Measurements from ENCODE around the gene GSTM1.
"Not testable (repeated sequence)": the region's sequence is repeated elsewhere in the genome, so short reads cannot be mapped to it uniquely, and the experiment has no call there.

The GSTM1 gene

DNA sequence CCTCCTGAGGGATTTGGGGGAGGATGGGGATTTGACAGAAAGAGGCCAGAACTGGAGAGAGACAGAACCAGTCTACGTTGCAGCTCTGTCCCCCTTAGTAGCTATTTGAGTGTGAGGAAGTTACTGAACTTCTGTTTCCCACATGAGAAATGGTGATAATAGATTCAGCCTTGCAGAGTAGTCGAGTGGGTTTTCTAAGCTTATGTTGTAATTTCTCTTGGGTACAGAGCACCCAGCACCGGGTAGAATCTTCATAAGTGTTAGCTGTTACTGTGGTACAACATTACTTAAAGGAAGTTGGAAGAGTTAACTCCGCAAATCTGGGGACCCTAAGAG, 27.0 kb upstream of the GSTM1 start:
- not testable (repeated sequence) for DNase-seq (ENCODE audit: low read depth)

DNA sequence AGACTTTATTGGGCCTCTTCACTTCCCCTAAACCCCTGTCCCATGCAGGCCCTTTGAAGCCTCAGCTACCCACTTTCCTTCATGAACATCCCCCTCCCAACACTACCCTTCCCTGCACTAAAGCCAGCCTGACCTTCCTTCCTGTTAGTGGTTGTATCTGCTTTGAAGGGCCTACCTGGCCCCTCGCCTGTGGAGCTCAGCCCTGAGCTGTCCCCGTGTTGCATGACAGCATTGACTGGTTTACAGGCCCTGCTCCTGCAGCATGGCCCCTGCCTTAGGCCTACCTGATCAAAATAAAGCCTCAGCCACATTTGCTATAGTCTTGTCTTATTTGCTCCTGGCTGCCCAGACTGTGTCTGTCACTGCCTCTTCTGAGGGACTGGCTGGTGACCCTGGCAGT, 26.2 kb upstream of the GSTM1 start:
- DNase-seq (ENCODE audit: low read depth), result no peak

DNA sequence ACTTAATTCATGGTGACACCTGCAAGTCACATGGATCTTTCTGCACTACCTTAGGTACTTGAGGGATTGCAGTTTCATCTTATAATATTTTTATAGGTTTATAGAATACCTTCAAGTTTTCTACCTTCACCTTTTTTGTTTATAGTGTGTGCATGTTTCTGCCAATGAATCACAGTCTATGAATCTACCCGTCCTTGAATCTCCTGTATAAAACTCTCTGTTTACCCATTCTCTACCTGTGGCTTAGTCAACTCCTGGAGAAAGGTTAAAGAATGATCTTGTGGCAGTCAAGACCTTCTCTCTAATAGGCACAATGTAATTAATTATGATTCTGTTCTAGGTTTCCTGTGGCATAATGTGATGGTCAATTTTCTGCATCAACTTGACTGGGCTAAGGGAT, 22.9 kb upstream of the GSTM1 start:
- DNase-seq (ENCODE audit: low read depth), result no peak

DNA sequence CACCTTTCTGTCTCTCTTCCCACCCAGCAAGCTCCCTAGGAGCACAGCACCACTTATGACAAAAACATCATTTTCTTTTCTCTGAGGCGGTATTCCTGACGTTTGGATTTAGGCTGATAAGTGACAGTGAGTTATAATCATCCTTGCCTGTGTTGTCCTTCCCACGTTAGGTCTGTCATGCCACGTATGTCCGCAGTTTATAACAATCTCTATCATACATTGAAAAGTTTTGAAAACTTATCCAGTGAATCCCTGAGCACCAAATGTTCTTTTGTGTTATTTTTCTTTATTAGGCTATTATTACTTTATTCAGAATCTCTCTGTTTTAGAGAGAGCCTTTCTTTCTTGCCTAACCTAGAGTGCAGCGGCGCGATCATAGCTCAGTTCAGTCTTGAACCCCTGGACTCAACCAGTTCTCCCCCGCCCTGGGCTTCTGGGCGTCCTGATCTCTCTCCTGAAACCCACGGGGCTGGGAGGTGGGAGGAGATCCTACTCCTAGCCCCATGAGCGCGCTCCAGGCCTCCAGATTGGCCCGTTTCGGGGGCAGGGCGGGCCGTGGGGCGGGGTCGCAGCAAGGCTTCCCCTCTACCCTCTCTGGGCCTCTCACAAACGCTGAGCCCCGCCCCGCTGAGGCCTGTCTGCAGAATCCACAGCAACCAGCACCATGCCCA, 20.0 kb upstream of the GSTM1 start, which contains the start of gene GSTM2:
Gene GSTM2 (plus strand): TSS at position 606 of the 671 bp plus-strand sequence. CDS start 59 bp downstream, at position 665.
- DNase-seq (ENCODE audit: low read depth), result peak; percentile 87

DNA sequence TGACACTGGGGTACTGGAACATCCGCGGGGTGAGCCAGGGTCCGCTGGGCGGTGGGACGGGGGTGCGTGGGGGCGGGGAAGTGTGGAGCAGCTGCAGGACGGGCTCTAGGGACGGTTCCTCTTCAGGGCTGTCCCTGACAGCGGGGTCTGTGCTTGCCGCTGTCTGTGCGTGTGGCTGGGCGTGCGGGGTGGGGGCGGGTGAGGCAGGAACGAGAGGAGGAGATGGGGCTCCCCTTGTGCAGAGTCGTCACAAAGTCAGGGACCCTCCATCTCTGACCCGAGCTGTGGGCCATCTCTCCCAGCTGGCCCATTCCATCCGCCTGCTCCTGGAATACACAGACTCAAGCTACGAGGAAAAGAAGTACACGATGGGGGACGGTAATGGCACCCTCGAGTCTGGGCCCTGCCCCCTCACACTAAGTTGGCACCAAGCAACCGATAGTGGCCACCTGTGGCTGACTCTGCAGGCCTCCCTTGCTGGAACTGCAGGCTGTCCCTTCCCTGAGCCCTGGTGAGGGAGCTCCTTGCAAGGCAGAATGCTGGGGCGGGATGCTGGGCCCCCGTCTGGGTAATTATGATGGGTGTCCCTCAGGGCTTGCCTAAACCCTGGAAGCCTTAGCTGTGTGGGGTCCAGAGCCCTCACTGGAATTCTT, 19.4 kb upstream of the GSTM1 start:
- peak; percentile 0 for DNase-seq (ENCODE audit: low read depth)

DNA sequence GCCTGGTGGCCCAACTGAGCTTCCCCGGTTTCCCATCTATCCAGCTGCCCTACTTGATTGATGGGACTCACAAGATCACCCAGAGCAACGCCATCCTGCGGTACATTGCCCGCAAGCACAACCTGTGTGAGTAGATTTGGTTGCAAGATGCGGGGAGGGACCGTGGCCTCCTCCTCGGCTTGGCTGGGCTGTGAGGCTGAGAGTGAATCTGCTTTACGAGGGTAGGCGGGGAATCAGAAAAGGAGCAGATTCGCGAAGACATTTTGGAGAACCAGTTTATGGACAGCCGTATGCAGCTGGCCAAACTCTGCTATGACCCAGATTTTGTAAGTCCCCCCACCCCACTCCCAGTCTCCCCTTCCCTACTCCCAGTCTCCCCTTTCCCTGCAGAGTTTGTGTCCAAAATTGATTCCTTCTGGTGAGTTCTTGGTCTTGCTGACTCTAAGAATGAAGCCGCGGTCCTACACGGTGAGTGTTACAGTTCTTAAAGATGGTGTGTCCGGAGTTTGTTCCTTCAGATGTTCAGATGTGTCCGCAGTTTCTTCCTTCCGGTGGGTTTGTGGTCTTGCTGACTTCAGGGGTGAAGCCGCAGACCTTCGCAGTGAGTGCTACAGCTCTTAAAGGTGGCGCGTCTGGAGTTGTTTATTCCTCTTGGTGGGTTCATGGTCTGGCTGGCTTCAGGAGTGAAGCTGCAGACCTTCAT, 18.2 kb upstream of the GSTM1 start:
- DNase-seq (ENCODE audit: low read depth), result peak; percentile 0

DNA sequence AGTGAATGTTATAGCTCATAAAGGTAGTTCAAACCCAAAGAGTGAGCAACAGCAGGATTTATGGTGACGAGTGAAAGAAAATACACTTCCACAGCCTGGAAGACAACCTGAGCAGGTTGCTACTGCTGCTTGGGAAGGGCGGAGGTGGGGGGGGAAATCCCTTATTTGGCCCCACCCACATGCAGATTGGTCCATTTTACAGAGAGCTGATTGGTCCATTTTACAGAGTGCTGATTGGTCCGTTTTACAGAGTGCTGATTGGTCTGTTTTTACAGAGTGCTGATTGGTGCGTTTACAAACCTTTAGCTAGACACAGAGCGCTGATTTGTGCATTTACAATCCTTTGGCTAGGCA, 17.7 kb upstream of the GSTM1 start:
- not testable (repeated sequence) for DNase-seq (ENCODE audit: low read depth)

DNA sequence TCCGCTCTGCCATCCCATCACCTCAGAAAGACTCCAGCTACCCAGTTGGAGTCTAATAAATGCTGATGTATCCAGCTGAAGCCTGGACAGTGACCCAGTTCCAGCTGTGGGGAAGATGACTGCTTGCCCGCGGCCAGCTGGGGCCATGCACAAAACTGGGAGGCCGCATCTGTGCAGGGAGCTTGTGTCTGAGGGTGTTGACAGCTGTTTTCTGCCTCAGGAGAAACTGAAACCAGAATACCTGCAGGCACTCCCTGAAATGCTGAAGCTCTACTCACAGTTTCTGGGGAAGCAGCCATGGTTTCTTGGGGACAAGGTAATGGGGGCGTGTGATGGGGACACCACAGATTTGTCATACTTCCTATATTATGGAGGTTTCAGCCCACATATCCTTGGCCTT, 16.6 kb upstream of the GSTM1 start:
- peak; percentile 0 for DNase-seq (ENCODE audit: low read depth)

DNA sequence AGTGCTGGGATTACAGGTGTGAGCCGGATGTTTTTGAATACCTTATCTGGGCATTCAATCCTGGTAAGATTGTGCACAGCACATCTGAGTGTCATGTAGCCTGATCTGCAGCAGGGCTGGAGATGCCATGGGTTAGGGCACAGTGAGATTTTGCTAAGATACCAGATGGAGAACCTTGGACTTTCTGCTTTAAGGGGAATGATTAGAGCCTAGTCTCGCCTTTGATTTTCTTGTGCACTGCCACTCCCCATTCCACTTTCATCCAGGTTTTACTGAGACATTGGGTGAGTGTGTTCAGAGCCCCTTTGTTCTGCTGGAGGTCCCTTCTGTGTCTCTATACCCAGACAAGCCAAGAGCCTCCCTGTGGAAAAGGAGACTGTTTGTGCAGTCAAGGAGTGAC, 13.8 kb upstream of the GSTM1 start:
- not testable (repeated sequence) for DNase-seq (ENCODE audit: low read depth)

DNA sequence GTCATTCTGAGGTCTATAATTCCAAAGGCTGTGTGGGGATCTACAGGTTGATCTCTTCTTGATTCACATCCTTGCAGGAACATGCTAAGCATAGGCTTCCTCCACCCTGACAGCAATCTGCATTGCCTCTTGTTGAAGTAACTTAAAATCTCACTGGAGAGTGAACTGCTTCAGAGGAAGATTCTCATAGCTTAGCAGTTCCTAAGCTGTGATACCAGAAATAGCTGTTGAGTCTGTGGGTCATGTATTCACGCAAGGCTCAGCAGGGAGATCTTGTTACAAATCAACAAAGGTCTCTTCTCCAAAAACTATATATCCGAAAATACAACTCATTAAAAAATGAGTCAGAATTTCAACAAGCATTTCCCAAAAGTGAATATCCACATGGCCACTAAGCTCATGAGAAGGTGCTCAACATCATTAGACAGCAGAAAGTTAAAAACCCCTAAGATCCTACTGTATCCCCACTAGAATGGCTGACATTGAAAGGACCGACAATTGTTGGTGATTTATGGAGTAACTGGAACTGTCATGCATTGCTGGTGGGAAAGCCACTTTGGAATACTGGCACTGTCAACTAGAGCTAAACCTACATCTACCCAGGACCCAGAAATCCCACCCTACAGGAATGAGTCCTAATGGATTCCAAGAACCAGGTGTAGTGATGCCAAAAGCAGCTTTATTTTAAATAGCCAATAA, 10.8 kb upstream of the GSTM1 start:
- peak; percentile 2 for DNase-seq (ENCODE audit: low read depth)

DNA sequence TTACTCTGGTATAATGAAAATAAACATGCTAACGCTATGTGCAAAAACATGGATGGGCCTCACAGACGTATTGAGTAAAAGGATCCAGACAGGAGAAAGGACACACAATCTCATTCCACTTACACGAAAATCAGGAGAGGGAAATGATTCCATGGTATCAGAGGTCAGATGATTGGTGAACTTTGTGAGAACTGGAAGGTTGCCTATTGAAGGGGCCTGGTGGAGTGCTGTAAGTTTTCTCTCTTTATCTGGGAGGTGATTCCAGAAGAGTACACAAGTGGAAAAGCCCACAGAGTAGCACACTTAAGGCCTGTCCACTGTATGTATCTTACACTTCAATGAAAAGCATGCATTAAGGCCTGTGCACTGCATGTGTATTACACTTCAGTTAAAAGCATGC, 10.2 kb upstream of the GSTM1 start:
- DNase-seq (ENCODE audit: low read depth), result peak; percentile 0

DNA sequence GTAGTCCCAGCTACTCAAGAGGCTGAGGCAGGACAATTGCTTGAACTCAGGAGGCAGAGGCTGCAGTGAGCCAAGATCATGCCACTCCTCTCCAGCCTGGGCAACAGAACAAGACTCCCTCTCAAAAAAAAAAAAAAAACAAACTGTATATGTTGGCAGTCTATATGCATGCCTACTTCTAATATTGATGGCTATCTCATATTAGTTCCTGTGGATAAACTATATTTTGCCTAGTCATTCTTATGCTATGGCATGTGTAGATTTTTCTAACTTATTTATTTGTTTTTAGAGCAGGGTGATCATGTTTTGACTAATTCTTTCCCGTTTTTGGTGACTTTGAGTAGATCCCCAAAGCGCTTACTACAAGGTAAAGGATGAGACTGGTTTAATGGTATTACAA, 9.0 kb upstream of the GSTM1 start:
- DNase-seq (ENCODE audit: low read depth), result not testable (repeated sequence)

DNA sequence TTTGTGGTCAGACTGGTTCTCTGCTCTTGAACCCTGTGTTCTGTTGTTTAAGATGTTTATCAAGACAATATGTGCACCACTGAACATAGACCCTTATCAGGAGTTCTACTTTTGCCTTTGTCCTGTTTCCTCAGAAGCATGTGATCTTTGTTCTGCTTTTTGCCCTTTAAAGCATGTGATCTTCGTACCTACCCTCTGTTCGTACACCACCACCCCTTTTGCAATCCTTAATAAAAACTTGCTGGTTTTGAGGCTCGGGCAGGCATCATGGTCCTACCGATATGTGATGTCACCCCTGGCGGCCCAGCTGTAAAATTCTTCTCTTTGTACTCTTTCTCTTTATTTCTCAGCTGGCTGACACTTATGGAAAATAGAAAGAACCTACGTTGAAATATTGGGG, 2.8 kb upstream of the GSTM1 start:
- DNase-seq (ENCODE audit: low read depth), result not testable (repeated sequence)

DNA sequence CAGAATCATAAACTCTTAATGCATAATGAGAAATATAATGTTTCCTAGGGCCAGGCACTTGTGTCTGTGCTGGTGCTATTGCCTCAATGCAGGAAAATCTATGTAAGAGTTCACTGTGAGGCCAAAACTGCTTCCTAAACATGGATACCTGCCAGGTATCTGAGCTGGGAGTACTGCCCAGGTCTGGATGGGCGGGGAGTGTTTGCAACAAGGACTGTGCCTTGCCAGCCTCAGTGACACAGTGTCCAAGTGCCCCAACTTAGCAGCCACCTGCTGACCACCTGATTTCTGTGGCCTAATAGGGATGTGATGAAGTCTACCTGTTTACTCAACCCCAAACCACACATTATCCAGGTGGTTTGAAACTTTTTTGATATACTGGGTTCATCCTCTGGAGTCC, 2.2 kb upstream of the GSTM1 start:
- not testable (repeated sequence) for DNase-seq (ENCODE audit: low read depth)

DNA sequence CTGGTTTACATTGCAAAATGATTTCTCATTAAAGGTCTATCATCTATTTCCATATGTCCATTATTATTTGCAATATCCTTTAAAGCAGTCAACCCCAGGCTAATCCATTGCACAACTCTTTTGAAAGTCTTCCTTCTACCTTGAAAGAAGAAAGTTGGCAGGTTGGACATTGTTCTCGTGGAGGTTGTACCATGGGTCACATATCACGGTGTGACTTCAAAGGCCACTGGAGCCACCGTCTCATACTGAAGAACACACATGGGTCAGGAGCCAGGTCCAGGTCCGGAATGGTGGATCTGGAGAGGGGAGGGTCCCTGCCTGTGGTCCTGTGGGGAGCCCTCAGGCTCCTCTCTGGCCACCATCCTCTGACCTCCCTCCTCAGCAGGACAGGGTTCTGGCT, 1.7 kb upstream of the GSTM1 start:
- DNase-seq (ENCODE audit: low read depth), result not testable (repeated sequence)

DNA sequence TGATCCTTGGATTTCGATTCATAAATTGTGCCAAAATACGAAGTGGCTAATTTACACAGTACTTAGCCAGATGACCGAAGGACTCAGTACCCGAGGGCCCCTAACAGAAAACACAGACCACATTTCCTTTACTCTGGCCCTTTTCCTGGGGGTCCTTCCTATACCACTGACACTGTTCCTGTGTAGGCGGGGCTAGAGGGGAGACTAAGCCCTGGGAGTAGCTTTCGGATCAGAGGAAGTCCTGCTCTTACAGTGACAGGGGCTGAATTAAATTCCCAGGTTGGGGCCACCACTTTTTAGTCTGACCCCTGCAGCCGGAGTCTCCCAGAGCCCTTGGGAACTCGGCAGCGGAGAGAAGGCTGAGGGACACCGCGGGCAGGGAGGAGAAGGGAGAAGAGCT, 508 bp upstream of the GSTM1 start:
- DNase-seq (ENCODE audit: low read depth), result not testable (repeated sequence)

DNA sequence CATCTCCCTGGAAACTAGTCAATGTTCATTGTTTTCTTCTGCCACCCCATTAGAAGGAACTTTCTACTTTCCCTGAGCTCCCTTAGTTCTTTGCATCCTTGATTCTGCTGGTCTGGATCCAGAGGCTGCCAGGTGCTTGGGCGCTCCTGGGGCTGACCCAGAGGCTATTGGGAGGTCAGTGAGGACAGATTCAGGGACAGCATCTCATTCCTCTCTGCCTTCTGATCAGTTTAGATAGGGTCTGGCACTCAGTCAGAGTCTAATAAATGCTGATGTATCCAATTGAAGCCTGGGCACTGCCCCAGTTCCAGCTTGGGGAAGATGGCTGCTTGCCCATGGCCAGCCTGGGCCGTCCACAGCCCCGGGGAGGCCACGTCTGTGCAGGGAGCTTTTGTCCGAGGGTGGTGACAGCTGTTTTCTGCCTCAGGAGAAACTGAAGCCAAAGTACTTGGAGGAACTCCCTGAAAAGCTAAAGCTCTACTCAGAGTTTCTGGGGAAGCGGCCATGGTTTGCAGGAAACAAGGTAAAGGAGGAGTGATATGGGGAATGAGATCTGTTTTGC, 2.3 kb downstream of the GSTM1 start:
- no peak for DNase-seq (ENCODE audit: low read depth)

DNA sequence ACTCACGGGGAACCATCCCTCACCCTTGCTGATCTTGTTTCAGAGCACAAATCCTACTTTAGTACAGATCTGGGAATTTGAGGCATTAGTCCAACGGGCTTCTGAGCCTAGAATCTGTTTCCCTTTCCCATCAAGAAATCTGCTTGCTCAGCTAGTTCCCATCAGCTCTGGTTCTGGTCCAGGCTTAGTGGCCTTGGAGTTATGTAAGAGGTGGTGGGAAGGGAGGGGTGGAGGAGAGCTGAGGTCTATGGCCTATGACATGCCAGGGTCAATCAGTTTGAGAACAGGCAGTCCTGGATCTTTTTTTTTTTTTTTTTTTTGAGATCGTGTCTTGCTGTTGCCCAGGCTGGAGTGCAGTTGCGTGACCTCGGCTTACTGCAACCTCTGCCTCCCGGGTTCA, 4.1 kb downstream of the GSTM1 start:
- no peak for DNase-seq (ENCODE audit: low read depth)

DNA sequence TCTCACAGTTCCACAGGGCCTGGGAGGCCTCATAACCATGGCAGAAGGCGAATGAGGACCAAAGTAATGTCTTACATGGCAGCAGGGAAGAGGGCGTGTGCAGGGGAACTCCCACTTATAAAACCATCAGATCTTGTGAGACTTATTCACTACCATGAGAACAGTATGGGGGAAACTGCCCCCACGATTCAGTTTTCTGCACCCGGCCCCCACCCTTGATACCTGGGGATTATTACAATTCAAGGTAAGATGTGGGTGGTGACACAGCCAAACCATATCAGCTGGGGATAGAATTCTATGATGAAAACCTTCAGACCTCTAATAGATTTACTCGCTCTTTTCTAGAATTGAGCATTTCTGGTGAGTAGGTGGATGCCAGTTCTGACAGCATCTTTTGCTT, 6.8 kb downstream of the GSTM1 start:
- DNase-seq (ENCODE audit: low read depth), result not testable (repeated sequence)

DNA sequence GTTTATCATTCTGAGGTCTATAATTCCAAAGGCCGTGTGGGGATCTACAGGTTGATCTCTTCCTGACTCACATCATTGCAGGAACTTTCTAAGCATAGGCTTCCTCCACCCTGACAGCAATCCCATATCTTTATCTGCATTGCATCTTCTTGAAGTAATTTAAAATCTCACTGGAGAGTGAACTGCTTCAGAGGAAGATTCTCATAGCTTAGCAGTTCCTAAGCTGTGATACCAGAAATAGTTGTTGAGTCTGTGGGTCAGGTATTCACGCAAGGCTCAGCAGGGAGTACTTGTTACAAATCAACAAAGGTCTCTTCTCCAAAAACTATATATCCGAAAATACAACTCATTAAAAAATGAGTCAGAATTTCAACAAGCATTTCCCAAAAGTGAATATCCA, 7.5 kb downstream of the GSTM1 start:
- not testable (repeated sequence) for DNase-seq (ENCODE audit: low read depth)

DNA sequence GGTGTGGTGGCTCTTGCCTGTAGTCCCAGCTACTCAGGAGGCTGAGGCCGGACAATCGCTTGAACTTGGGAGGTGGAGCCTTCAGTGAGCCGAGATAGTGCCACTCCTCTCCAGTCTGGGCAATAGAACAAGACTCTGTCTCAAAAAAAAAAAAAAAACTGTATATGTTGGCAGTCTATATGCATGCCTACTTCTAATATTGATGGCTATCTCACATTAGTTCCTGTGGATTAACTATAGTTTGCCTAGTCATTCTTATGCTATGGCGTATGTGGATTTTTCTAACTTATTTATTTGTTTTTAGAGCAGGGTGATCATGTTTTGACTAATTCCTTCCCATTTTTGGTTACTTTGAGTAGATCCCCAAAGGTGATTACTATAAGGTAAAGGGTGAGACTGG, 9.4 kb downstream of the GSTM1 start:
- no peak for DNase-seq (ENCODE audit: low read depth)

DNA sequence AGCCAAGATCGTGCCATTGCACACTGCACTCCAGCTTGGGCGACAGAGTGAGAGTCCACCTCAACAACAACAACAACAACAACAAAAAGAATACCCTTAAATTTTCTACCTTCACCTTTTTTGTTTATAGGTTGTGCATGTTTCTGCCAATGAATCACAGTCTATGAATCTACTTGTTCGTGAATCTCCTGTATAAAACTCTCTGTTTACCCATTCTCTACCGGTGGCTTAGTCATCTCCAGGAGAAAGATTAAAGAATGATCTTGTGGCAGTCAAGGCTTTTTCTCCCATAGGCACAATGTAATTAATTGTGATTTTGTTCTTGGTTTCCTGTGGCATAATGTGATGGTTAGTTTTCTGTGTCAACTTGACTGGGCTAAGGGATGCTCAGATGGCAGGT, 10.2 kb downstream of the GSTM1 start:
- DNase-seq (ENCODE audit: low read depth), result not testable (repeated sequence)

Measured in fibroblast of gingiva (primary cell).